Common myeloid progenitor, CD34-positive (primary cell): Measurements from ENCODE around the gene RFK.
A peak's percentile ranks its signal among the peaks of the same experiment; 100 is the strongest.

Experiments
- CTCF ChIA-PET: fragments of 350-600 bp; sonication (Branson Sonifier 250); formaldehyde crosslinking; loops from one replicate; lab custom pipeline; 2021; ENCODE audit warnings: antibody characterized with exemption; lab: Charles Lee
- POLR2A ChIA-PET: fragments of 350-600 bp; sonication (Branson Sonifier 250); formaldehyde crosslinking; loops from one replicate; lab custom pipeline; 2021; ENCODE audit warnings: antibody characterized with exemption; lab: Charles Lee
- DNase-seq, 3 donors: peaks; one replicate each; pipeline versions ENCODE4 v3.0.0 to v3.0.0-alpha.2; 2013
- H3K27ac ChIP-seq, 2 experiments: 1 replicate in 1 of 2; 2 replicates in 1 of 2; pipeline ENCODE4 v1.7.0; 2013; ENCODE audit warnings: inconsistent platforms in 2 of 2, low read length in 2 of 2, mild to moderate bottlenecking in 2 of 2, low read depth in 1 of 2, moderate library complexity in 1 of 2; ENCODE audit not compliant: severe bottlenecking in 2 of 2, insufficient read depth in 1 of 2, poor library complexity in 1 of 2
- H3K27me3 ChIP-seq, 5 experiments: replicated peaks in 2 of 5; 1 replicate in 3 of 5; 2 replicates in 2 of 5; pipeline versions ENCODE4 v1.6.1 to v1.7.0; 2013; ENCODE audit warnings: low read length in 4 of 5, mild to moderate bottlenecking in 2 of 5, moderate library complexity in 2 of 5, inconsistent platforms in 1 of 5; ENCODE audit not compliant: insufficient read depth in 5 of 5, control insufficient read depth in 4 of 5
- H3K36me3 ChIP-seq, 4 experiments: 1 replicate in 2 of 4; 2 replicates in 2 of 4; pipeline versions ENCODE4 v1.6.1 to v1.7.0; 2013; ENCODE audit warnings: low read length in 3 of 4, control low read depth in 1 of 4, mild to moderate bottlenecking in 1 of 4; ENCODE audit not compliant: control insufficient read depth in 4 of 4, insufficient read depth in 4 of 4
- H3K4me1 ChIP-seq, 4 experiments: 1 replicate in 3 of 4; 2 replicates in 1 of 4; pipeline versions ENCODE4 v1.6.1 to v1.7.1; 2013; ENCODE audit warnings: low read length in 3 of 4, mild to moderate bottlenecking in 3 of 4, control low read depth in 1 of 4, inconsistent platforms in 1 of 4, moderate library complexity in 1 of 4; ENCODE audit not compliant: control insufficient read depth in 4 of 4, insufficient read depth in 4 of 4; ENCODE audit errors: control extremely low read depth in 1 of 4
- H3K4me3 ChIP-seq, 7 experiments: 1 replicate in 4 of 7; 2 replicates in 3 of 7; pipeline versions ENCODE4 v1.5.1 to v1.7.0; 2013; ENCODE audit warnings: mild to moderate bottlenecking in 7 of 7, low read length in 6 of 7, moderate library complexity in 6 of 7, inconsistent platforms in 2 of 7, low read depth in 2 of 7, control low read depth in 1 of 7; ENCODE audit not compliant: insufficient read depth in 4 of 7, control insufficient read depth in 1 of 7; ENCODE audit errors: extremely low read depth in 1 of 7
- H3K9me3 ChIP-seq, 5 experiments: 1 replicate in 4 of 5; 2 replicates in 1 of 5; pipeline versions ENCODE4 v1.6.1 to v1.7.1; 2013; ENCODE audit warnings: low read length in 4 of 5, mild to moderate bottlenecking in 2 of 5, inconsistent platforms in 1 of 5, low read depth in 1 of 5, moderate library complexity in 1 of 5; ENCODE audit not compliant: control insufficient read depth in 4 of 5, insufficient read depth in 2 of 5; ENCODE audit errors: control extremely low read depth in 1 of 5
- whole genome bisulfite sequencing: methylation state at CpG from one replicate; pipeline ENCODE4 v1.1.5; 2013; ENCODE audit not compliant: insufficient coverage; 5-methylcytosine and 5-hydroxymethylcytosine counted together

The RFK gene

DNA sequence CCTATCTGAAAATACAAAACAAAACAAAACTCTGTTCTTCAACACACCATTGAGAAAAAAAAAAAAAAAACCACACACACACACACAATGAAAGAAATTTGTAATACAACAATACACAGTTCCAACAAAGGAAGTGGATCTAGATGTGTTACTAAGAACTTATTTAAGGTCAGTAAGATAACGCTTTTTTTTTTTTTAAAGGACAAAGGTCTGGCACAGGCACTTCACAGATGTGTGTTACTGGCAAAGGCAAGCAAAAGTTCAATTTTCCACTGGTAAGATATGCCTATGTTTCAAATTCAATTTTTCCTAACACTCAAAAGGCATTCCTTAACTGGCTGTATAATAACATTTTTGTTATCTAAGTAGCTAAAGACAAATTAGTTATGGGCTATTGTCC lies 3.6 kb downstream of the RFK start:
- Histone ChIP-seq H3K9me3 (no peaks in the 10 kb centered on the region), H3K36me3 (peaks cover 5 to 26% (median 17%) of the 10 kb centered on the region in 4 experiments), H3K27me3 (no peaks in the 10 kb centered on the region), H3K4me3 (peak overlapping the region in 1 of 7 experiments; percentile 21), H3K27ac (no peak overlapping the region), H3K4me1 (peaks cover 8 to 30% (median 19%) of the 10 kb centered on the region in 4 experiments)
- CTCF ChIA-PET, result interaction anchor here (1.7 kb wide), 1 partner anchor 313 kb away, joined by 6 read pairs; no protein-coding TSS in a partner anchor
- no CpG with 5 or more reads among the region's 1 CpG for WGBS
- POLR2A ChIA-PET, result no interaction called here
- DNase-seq, result peak in 2 of 3 donors; percentile 15 to 30

DNA sequence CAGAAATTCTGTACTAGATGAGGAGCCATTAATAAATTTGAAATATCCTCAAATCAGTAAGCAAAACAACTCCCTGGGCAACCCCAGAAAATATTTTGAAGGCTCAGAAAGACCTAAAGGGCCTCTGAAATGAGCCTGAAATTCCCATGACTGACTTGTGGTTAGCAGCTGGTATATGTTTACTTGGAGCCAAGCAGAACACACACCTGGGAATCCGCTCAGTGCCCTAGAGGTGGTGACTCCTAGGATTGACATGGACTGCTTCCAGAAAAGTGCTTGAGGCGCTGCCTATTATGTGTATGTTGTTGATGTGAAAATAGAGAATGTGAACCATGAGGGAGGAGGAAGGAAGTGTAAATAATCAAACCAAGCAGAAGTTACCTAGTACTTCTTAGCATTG lies 14.7 kb downstream of the RFK start:
- CTCF ChIA-PET, result interaction anchor here (1.5 kb wide), 1 partner anchor 10 kb away, joined by 4 read pairs; no protein-coding TSS in a partner anchor
- no peak for DNase-seq

DNA sequence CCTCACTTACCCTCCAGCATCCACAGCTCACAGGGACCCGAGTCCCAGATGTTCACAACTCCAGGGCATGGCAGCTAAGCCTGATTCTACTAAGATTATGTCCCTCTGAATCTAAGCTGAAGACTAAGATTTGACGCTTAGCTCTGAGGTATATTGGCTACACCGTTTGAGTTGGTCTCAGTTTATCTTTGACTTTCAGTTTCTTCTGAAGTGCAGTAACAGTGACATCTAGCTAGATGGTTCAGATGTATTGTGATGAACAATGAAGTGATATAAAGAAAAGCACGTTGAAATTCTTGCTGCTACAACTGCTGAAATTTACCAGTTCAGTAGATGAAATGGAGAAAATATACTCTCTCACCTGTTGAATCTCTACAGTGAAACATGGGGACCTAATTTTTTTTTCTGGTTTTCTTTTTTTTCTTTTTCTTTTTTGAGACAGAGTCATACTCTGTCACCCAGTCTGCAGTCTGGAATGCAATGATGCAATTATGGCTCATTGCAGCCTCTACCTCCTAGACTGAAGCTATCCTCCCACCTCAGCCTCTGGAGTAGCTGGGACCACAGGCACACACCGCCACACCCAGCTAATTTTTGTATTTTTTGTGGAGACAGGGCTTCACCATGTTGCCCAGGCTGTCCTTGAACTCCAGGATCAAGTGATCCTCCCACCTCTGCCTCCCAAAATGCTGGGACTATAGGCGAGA lies 15.7 kb downstream of the RFK start:
- Histone ChIP-seq H3K4me3 (no peak overlapping the region), H3K27me3 (no peaks in the 10 kb centered on the region), H3K4me1 (peaks cover 0 to 18% (median 11%) of the 10 kb centered on the region in 4 experiments), H3K27ac (no peak overlapping the region), H3K9me3 (no peaks in the 10 kb centered on the region), H3K36me3 (peaks cover 0 to 3% (median 2%) of the 10 kb centered on the region in 4 experiments)
- DNase-seq, result no peak
- ChIA-PET CTCF (interaction anchor here (0.6 to 2.2 kb wide), 5 partner anchors 9 to 154 kb away, joined by 3 to 10 read pairs (median 4); no protein-coding TSS in a partner anchor), POLR2A (no interaction called here)
- 80% methylated on average over 4 of the region's 6 CpGs for WGBS

More for the DNA sequence above, 14.7 kb downstream of the RFK start:
- WGBS, result 96% methylated on average over 2 of the region's 2 CpGs
- Histone ChIP-seq H3K27me3 (no peaks in the 10 kb centered on the region), H3K36me3 (peaks cover 0 to 8% (median 5%) of the 10 kb centered on the region in 4 experiments), H3K4me1 (peaks cover 0 to 17% (median 11%) of the 10 kb centered on the region in 4 experiments), H3K27ac (no peak overlapping the region), H3K9me3 (no peaks in the 10 kb centered on the region), H3K4me3 (no peak overlapping the region)
- POLR2A ChIA-PET, result no interaction called here

DNA sequence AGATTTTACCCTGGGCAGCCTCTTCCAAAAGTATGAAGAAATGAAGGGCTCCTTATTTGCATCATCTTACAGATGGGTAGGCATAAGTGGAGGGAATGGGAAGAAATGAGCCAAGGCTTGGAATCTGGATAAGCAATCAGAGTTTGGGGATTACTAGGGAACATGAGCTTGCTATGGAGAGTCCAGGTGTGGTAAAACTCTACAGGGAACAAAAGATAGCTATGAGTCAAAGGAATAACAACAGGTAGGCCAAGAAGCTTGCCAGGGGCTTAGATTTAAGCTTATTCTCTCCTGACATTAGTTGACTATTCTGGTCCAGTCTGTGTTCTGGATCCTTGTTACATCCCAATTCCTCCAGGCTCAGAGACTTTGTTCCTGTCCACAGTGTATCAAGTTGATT lies 16.4 kb downstream of the RFK start:
- no peaks in the 10 kb centered on the region for H3K9me3 ChIP-seq
- no peaks in the 10 kb centered on the region for H3K27me3 ChIP-seq
- CTCF ChIA-PET, result interaction anchor here (0.6 to 2.2 kb wide), 5 partner anchors 11 to 153 kb away, joined by 3 to 10 read pairs (median 3); no protein-coding TSS in a partner anchor
- POLR2A ChIA-PET, result interaction anchor here (0.6 kb wide), 1 partner anchor 15 kb away, joined by 3 read pairs; no protein-coding TSS in a partner anchor
- no peak for DNase-seq
- H3K4me3 ChIP-seq, result no peak overlapping the region
- no peaks in the 10 kb centered on the region for H3K36me3 ChIP-seq
- no peak overlapping the region for H3K27ac ChIP-seq
- H3K4me1 ChIP-seq, result peaks cover 0 to 18% (median 12%) of the 10 kb centered on the region in 4 experiments

DNA sequence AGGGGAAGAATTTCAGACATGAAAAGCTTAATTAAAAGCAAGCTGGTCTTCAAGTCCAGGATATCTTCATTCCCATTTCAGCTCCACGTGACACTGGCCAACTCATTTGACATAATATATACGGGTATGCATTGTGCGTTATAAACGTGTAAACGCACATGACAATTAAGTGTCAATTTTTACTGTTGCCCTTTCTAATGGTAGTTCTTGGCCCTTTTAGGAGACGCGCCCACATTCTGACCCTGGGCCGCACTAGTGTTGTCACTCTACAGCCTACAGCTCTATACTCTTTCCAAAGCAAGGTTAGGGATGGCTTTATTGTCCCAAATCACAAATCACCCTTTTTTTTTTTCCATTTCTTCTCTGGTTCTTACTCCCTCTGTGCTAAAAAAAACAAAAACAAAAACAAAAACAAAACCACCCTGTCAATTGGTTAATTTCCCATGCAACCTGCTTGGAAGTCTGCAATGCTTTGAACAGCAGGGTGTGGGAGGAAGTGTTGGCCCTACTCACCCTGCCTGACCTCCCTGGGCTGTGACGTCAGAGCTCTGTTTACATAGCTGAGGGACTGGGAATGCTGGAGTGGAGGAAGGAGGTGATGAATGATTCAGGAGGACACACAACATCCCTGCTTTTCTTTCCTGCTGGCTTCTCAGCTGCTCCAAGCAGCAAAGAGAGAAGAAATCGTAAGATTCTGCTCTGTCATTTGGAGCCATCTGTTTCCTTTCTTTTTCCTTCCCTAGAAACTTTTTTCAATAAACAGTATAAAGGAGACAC lies 19.3 kb downstream of the RFK start:
- Histone ChIP-seq H3K27ac (no peak overlapping the region), H3K4me3 (peak overlapping the region in 1 of 7 experiments; percentile 12), H3K4me1 (peaks cover 0 to 18% (median 12%) of the 10 kb centered on the region in 4 experiments), H3K9me3 (no peaks in the 10 kb centered on the region), H3K27me3 (no peaks in the 10 kb centered on the region), H3K36me3 (no peaks in the 10 kb centered on the region)
- ChIA-PET POLR2A (interaction anchor here (0.9 kb wide), 1 partner anchor 18 kb away, joined by 4 read pairs; no protein-coding TSS in a partner anchor), CTCF (interaction anchor here (0.8 to 2.7 kb wide), 3 partner anchors 9 to 19 kb away, joined by 3 to 15 read pairs (median 3); partner anchors contain the start of gene RFK)
- peak in 2 of 3 donors; percentile 64 to 77 for DNase-seq
- WGBS, result 88% methylated on average over 9 of the region's 10 CpGs

DNA sequence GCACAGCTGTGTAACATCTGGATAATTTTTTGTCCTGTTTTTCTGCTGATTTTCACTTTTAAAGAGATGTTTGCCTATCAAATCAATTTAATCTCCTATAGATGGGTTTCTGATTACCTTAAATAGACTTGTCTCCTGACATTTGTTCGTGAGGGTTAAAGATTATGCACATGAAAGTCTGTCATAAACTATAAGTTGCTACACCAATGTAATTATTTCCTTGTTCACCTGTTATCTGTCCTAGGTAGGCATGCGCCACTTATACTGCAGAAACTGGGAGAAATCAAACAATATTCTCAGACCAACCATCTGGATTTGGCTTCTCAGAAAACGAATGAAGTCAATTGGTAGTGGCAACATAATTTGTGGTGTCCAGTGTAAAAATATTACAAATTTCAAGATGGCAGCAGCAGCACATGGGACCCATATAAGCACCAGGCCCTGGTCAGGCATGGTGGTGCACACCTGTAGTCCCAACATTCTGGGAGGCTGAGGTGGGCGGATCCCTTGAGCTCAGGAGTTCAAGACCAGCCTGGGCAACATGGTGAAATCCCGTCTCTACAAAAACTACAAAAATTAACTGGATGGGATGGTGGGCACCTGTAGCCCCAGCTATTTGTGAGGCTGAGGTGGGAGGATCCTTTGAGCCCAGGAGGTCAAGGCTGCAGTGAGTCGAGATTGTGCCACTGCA lies 20.3 kb downstream of the RFK start:
- no peak overlapping the region for H3K27ac ChIP-seq
- CTCF ChIA-PET, result interaction anchor here (0.8 to 2.7 kb wide), 2 partner anchors 11 to 20 kb away, joined by 3 to 15 read pairs; partner anchors contain the start of gene RFK

More for the DNA sequence above, 20.3 kb downstream of the RFK start:
- H3K4me1 ChIP-seq, result peaks cover 0 to 17% (median 11%) of the 10 kb centered on the region in 4 experiments
- no peaks in the 10 kb centered on the region for H3K9me3 ChIP-seq
- POLR2A ChIA-PET, result no interaction called here
- H3K36me3 ChIP-seq, result no peaks in the 10 kb centered on the region
- H3K4me3 ChIP-seq, result no peak overlapping the region
- DNase-seq, result no peak
- no peaks in the 10 kb centered on the region for H3K27me3 ChIP-seq
- WGBS, result 92% methylated on average over 6 of the region's 6 CpGs
